Measurements from ENCODE around the gene UBR4. TPM values are rescaled to one million over a fixed set of nuclear protein-coding genes. Genes with fewer than 3 reads are reported as not detected.
"Not testable (repeated sequence)": the region's sequence is repeated elsewhere in the genome, so short reads cannot be mapped to it uniquely, and the experiment has no call there.

UBR4 gene
- total RNA-seq, 1 donor from 2014 or later: 73.6 TPM

- no peak overlapping the region for H3K4me3 ChIP-seq (ENCODE audit: low read length in 3 of 3)
- no peaks in the 10 kb centered on the region for H3K27me3 ChIP-seq (ENCODE audit: control insufficient read depth in 3 of 3, insufficient read depth in 3 of 3, low read length in 3 of 3)
- no peak overlapping the region for H3K9ac ChIP-seq (ENCODE audit: low read depth in 1 of 3, low read length in 3 of 3)
- no peak overlapping the region for H3K27ac ChIP-seq (ENCODE audit: low read depth, low read length)
- H3K36me3 ChIP-seq (ENCODE audit: control insufficient read depth in 3 of 3, insufficient read depth in 3 of 3, low read length in 3 of 3): peaks cover 43 to 69% (median 64%) of the 10 kb centered on the region in 3 donors
- H3K4me1 ChIP-seq (ENCODE audit: control insufficient read depth in 3 of 3, insufficient read depth in 3 of 3, low read length in 3 of 3): peaks cover 0 to 7% (median 0%) of the 10 kb centered on the region in 3 donors
- H3K9me3 ChIP-seq (ENCODE audit: control insufficient read depth in 3 of 3, low read length in 3 of 3): no peaks in the 10 kb centered on the region
Observed at GRCh38 chr1:19197845-19198244, 12.2 kb downstream of the UBR4 start.

- H3K27ac ChIP-seq (ENCODE audit: low read depth, low read length): no peak overlapping the region
- H3K4me1 ChIP-seq (ENCODE audit: control insufficient read depth in 3 of 3, insufficient read depth in 3 of 3, low read length in 3 of 3): peaks cover 0 to under 1% (median 0%) of the 10 kb centered on the region in 3 donors
- no peak overlapping the region for H3K4me3 ChIP-seq (ENCODE audit: low read length in 3 of 3)
- no peaks in the 10 kb centered on the region for H3K9me3 ChIP-seq (ENCODE audit: control insufficient read depth in 3 of 3, low read length in 3 of 3)
- peaks cover 54 to 80% (median 76%) of the 10 kb centered on the region in 3 donors for H3K36me3 ChIP-seq (ENCODE audit: control insufficient read depth in 3 of 3, insufficient read depth in 3 of 3, low read length in 3 of 3)
- H3K9ac ChIP-seq (ENCODE audit: low read depth in 1 of 3, low read length in 3 of 3): no peak overlapping the region
- H3K27me3 ChIP-seq (ENCODE audit: control insufficient read depth in 3 of 3, insufficient read depth in 3 of 3, low read length in 3 of 3): no peaks in the 10 kb centered on the region
Observed at GRCh38 chr1:19196331-19196730, 13.7 kb downstream of the UBR4 start.

- no peak overlapping the region for H3K9ac ChIP-seq (ENCODE audit: low read depth in 1 of 3, low read length in 3 of 3)
- no peaks in the 10 kb centered on the region for H3K4me1 ChIP-seq (ENCODE audit: control insufficient read depth in 3 of 3, insufficient read depth in 3 of 3, low read length in 3 of 3)
- H3K9me3 ChIP-seq (ENCODE audit: control insufficient read depth in 3 of 3, low read length in 3 of 3): no peaks in the 10 kb centered on the region
- no peak overlapping the region for H3K27ac ChIP-seq (ENCODE audit: low read depth, low read length)
- peaks cover 43 to 62% (median 62%) of the 10 kb centered on the region in 3 donors for H3K36me3 ChIP-seq (ENCODE audit: control insufficient read depth in 3 of 3, insufficient read depth in 3 of 3, low read length in 3 of 3)
- H3K4me3 ChIP-seq (ENCODE audit: low read length in 3 of 3): no peak overlapping the region
- H3K27me3 ChIP-seq (ENCODE audit: control insufficient read depth in 3 of 3, insufficient read depth in 3 of 3, low read length in 3 of 3): no peaks in the 10 kb centered on the region
Observed at GRCh38 chr1:19193004-19193403, 17.1 kb downstream of the UBR4 start.

GRCh38 chr1:19191811-19192210, 18.3 kb downstream of the UBR4 start:
- H3K4me1 ChIP-seq (ENCODE audit: control insufficient read depth in 3 of 3, insufficient read depth in 3 of 3, low read length in 3 of 3): no peaks in the 10 kb centered on the region
- H3K4me3 ChIP-seq (ENCODE audit: low read length in 3 of 3): no peak overlapping the region
- H3K27me3 ChIP-seq (ENCODE audit: control insufficient read depth in 3 of 3, insufficient read depth in 3 of 3, low read length in 3 of 3): no peaks in the 10 kb centered on the region
- no peak overlapping the region for H3K27ac ChIP-seq (ENCODE audit: low read depth, low read length)
- no peaks in the 10 kb centered on the region for H3K9me3 ChIP-seq (ENCODE audit: control insufficient read depth in 3 of 3, low read length in 3 of 3)
- no peak overlapping the region for H3K9ac ChIP-seq (ENCODE audit: low read depth in 1 of 3, low read length in 3 of 3)
- peaks cover 35 to 59% (median 59%) of the 10 kb centered on the region in 3 donors for H3K36me3 ChIP-seq (ENCODE audit: control insufficient read depth in 3 of 3, insufficient read depth in 3 of 3, low read length in 3 of 3)

GRCh38 chr1:19190468-19190867, 19.6 kb downstream of the UBR4 start:
- no peaks in the 10 kb centered on the region for H3K9me3 ChIP-seq (ENCODE audit: control insufficient read depth in 3 of 3, low read length in 3 of 3)
- H3K9ac ChIP-seq (ENCODE audit: low read depth in 1 of 3, low read length in 3 of 3): no peak overlapping the region
- H3K27me3 ChIP-seq (ENCODE audit: control insufficient read depth in 3 of 3, insufficient read depth in 3 of 3, low read length in 3 of 3): no peaks in the 10 kb centered on the region
- no peak overlapping the region for H3K4me3 ChIP-seq (ENCODE audit: low read length in 3 of 3)
- H3K4me1 ChIP-seq (ENCODE audit: control insufficient read depth in 3 of 3, insufficient read depth in 3 of 3, low read length in 3 of 3): no peaks in the 10 kb centered on the region
- H3K27ac ChIP-seq (ENCODE audit: low read depth, low read length): no peak overlapping the region
- peaks cover 34 to 59% (median 58%) of the 10 kb centered on the region in 3 donors for H3K36me3 ChIP-seq (ENCODE audit: control insufficient read depth in 3 of 3, insufficient read depth in 3 of 3, low read length in 3 of 3)

- no peaks in the 10 kb centered on the region for H3K9me3 ChIP-seq (ENCODE audit: control insufficient read depth in 3 of 3, low read length in 3 of 3)
- H3K27ac ChIP-seq (ENCODE audit: low read depth, low read length): no peak overlapping the region
- no peaks in the 10 kb centered on the region for H3K27me3 ChIP-seq (ENCODE audit: control insufficient read depth in 3 of 3, insufficient read depth in 3 of 3, low read length in 3 of 3)
- H3K36me3 ChIP-seq (ENCODE audit: control insufficient read depth in 3 of 3, insufficient read depth in 3 of 3, low read length in 3 of 3): peaks cover 41 to 69% (median 66%) of the 10 kb centered on the region in 3 donors
- no peak overlapping the region for H3K4me3 ChIP-seq (ENCODE audit: low read length in 3 of 3)
- no peak overlapping the region for H3K9ac ChIP-seq (ENCODE audit: low read depth in 1 of 3, low read length in 3 of 3)
- H3K4me1 ChIP-seq (ENCODE audit: control insufficient read depth in 3 of 3, insufficient read depth in 3 of 3, low read length in 3 of 3): no peaks in the 10 kb centered on the region
Observed at GRCh38 chr1:19189270-19189669, 20.8 kb downstream of the UBR4 start.

GRCh38 chr1:19187852-19188251, 22.2 kb downstream of the UBR4 start:
- Histone ChIP-seq H3K27ac (ENCODE audit: low read depth, low read length) (no peak overlapping the region), H3K9ac (ENCODE audit: low read depth in 1 of 3, low read length in 3 of 3) (no peak overlapping the region), H3K27me3 (ENCODE audit: control insufficient read depth in 3 of 3, insufficient read depth in 3 of 3, low read length in 3 of 3) (no peaks in the 10 kb centered on the region), H3K36me3 (ENCODE audit: control insufficient read depth in 3 of 3, insufficient read depth in 3 of 3, low read length in 3 of 3) (peaks cover 42 to 72% (median 68%) of the 10 kb centered on the region in 3 donors), H3K4me3 (ENCODE audit: low read length in 3 of 3) (no peak overlapping the region), H3K4me1 (ENCODE audit: control insufficient read depth in 3 of 3, insufficient read depth in 3 of 3, low read length in 3 of 3) (no peaks in the 10 kb centered on the region), H3K9me3 (ENCODE audit: control insufficient read depth in 3 of 3, low read length in 3 of 3) (no peaks in the 10 kb centered on the region)

- H3K36me3 ChIP-seq (ENCODE audit: control insufficient read depth in 3 of 3, insufficient read depth in 3 of 3, low read length in 3 of 3): peaks cover 45 to 74% (median 69%) of the 10 kb centered on the region in 3 donors
- no peaks in the 10 kb centered on the region for H3K4me1 ChIP-seq (ENCODE audit: control insufficient read depth in 3 of 3, insufficient read depth in 3 of 3, low read length in 3 of 3)
- no peak overlapping the region for H3K27ac ChIP-seq (ENCODE audit: low read depth, low read length)
Observed at GRCh38 chr1:19186001-19186400, 24.1 kb downstream of the UBR4 start.

GRCh38 chr1:19182223-19182622, 27.8 kb downstream of the UBR4 start:
- H3K36me3 ChIP-seq (ENCODE audit: control insufficient read depth in 3 of 3, insufficient read depth in 3 of 3, low read length in 3 of 3): peaks cover 73 to 83% (median 79%) of the 10 kb centered on the region in 3 donors
- H3K9me3 ChIP-seq (ENCODE audit: control insufficient read depth in 3 of 3, low read length in 3 of 3): no peaks in the 10 kb centered on the region
- H3K4me1 ChIP-seq (ENCODE audit: control insufficient read depth in 3 of 3, insufficient read depth in 3 of 3, low read length in 3 of 3): no peaks in the 10 kb centered on the region
- no peaks in the 10 kb centered on the region for H3K27me3 ChIP-seq (ENCODE audit: control insufficient read depth in 3 of 3, insufficient read depth in 3 of 3, low read length in 3 of 3)
- no peak overlapping the region for H3K9ac ChIP-seq (ENCODE audit: low read depth in 1 of 3, low read length in 3 of 3)
- H3K27ac ChIP-seq (ENCODE audit: low read depth, low read length): no peak overlapping the region
- no peak overlapping the region for H3K4me3 ChIP-seq (ENCODE audit: low read length in 3 of 3)

More at GRCh38 chr1:19186001-19186400, 24.1 kb downstream of the UBR4 start:
- Histone ChIP-seq H3K4me3 (ENCODE audit: low read length in 3 of 3) (no peak overlapping the region), H3K9me3 (ENCODE audit: control insufficient read depth in 3 of 3, low read length in 3 of 3) (no peaks in the 10 kb centered on the region), H3K27me3 (ENCODE audit: control insufficient read depth in 3 of 3, insufficient read depth in 3 of 3, low read length in 3 of 3) (no peaks in the 10 kb centered on the region), H3K9ac (ENCODE audit: low read depth in 1 of 3, low read length in 3 of 3) (no peak overlapping the region)

GRCh38 chr1:19180265-19180657, 29.8 kb downstream of the UBR4 start:
- H3K4me3 ChIP-seq (ENCODE audit: low read length in 3 of 3); H3K27ac ChIP-seq (ENCODE audit: low read depth, low read length); H3K9me3 ChIP-seq (ENCODE audit: control insufficient read depth in 3 of 3, low read length in 3 of 3); H3K9ac ChIP-seq (ENCODE audit: low read depth in 1 of 3, low read length in 3 of 3); H3K27me3 ChIP-seq (ENCODE audit: control insufficient read depth in 3 of 3, insufficient read depth in 3 of 3, low read length in 3 of 3); H3K4me1 ChIP-seq (ENCODE audit: control insufficient read depth in 3 of 3, insufficient read depth in 3 of 3, low read length in 3 of 3): not testable (repeated sequence)
- peaks cover 78 to 79% (median 79%) of the 10 kb centered on the region in 3 donors for H3K36me3 ChIP-seq (ENCODE audit: control insufficient read depth in 3 of 3, insufficient read depth in 3 of 3, low read length in 3 of 3)
